ENCODE measurements around the gene GGT6. TPM values are rescaled to one million over a fixed set of nuclear protein-coding genes. Genes with fewer than 3 reads are reported as not detected.

Gene GGT6
- total RNA-seq, 4 donors from 2014 or later = not detected

DNA sequence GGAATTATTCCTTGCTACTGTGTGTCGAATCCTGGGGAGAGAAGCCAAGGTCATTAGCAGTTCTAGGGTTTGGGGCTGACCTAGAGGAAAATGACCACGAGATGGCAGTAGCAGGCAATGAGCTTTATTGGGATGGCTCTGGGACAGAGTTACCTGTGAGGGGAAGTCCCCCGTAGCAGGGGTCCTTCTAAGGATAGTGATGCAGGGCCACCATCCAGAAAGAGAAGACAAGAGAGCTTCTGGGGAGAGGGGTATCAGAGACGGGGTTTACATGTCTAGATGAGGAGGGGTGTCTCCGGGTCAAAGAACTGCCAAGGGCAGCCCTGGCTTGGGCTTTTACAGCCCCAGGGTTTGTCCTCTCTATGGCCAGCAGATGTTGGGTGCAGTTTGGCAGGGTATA, 6.4 kb upstream of the GGT6 start:
- Histone ChIP-seq H3K4me3 (no peak overlapping the region), H3K4me1 (peaks cover 11 to 21% (median 16%) of the 10 kb centered on the region in 4 donors), H3K27ac (replicated peaks in 1 of 4) (no peak overlapping the region), H3K36me3 (no peaks in the 10 kb centered on the region), H3K9me3 (no peaks in the 10 kb centered on the region), H3K27me3 (no peaks in the 10 kb centered on the region)
- DNase-seq (ENCODE audit: extremely low spot score) = no peak
- 25% methylated on average over 5 of the region's 5 CpGs for WGBS
- TF ChIP-seq, protein P1, sequence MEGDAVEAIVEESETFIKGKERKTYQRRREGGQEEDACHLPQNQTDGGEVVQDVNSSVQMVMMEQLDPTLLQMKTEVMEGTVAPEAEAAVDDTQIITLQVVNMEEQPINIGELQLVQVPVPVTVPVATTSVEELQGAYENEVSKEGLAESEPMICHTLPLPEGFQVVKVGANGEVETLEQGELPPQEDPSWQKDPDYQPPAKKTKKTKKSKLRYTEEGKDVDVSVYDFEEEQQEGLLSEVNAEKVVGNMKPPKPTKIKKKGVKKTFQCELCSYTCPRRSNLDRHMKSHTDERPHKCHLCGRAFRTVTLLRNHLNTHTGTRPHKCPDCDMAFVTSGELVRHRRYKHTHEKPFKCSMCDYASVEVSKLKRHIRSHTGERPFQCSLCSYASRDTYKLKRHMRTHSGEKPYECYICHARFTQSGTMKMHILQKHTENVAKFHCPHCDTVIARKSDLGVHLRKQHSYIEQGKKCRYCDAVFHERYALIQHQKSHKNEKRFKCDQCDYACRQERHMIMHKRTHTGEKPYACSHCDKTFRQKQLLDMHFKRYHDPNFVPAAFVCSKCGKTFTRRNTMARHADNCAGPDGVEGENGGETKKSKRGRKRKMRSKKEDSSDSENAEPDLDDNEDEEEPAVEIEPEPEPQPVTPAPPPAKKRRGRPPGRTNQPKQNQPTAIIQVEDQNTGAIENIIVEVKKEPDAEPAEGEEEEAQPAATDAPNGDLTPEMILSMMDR (IDR thresholded peaks at IDR 0.05) = peak; percentile 72 to 79 (median 78)
- TF ChIP-seq POLR2A (IDR thresholded peaks at IDR 0.05; ENCODE audit: low read depth) = no peak
- intact Hi-C loops (cut with DNase I) = loop anchor here (1.0 kb wide), 1 partner anchor 59 kb away; no protein-coding TSS in a partner anchor

DNA sequence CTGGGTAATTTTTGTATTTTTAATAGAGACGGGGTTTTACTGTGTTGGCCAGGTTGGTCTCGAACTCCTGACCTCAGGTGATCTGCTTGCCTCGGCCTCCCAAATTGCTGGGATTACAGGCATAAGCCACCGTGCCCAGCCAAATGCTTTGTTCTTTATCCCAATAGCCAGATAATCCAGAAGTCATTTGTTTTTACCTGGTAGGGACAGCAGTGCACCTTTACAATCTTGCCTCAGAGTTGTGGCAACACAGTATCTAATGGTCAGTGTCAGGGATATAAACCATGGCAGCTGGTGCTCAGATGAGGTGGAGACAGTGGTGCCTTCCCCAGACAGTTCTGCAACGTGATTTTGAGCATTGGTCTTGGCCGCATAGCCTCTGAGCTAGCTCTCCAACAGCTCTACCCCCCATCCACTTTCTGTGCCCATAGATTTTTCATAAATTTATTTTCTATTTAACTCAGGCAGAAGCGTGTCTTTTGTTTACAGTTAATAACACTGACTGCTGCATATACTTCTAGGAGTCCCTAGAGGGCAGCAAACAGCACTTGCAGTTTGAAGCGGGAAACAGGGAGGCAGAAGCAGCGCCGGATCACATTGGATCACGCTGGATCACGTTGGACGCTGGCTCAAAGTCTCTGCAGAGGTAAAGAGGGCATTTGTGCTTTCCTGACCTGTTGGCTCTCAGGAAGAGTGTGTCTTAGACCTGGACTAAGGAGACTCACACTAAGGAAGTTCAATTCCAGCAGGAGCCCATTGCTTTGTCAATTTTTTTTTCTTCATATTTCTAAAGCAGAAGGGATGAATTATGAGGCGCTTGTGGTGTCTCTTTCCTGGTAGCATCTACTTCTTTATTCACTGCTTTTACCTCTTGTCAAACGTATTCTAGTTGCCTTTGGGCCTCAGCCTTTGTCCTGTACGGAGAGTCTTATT, 5.1 kb upstream of the GGT6 start:
- intact Hi-C loops (cut with DNase I) = no loop called here
- 29% methylated on average over 16 of the region's 16 CpGs for WGBS
- Histone ChIP-seq H3K27me3 (no peaks in the 10 kb centered on the region), H3K27ac (replicated peaks in 1 of 4) (no peak overlapping the region), H3K4me1 (peaks cover 11 to 21% (median 16%) of the 10 kb centered on the region in 4 donors), H3K9me3 (no peaks in the 10 kb centered on the region), H3K4me3 (no peak overlapping the region), H3K36me3 (no peaks in the 10 kb centered on the region)
- no peak for DNase-seq (ENCODE audit: extremely low spot score)
- TF ChIP-seq, protein P1 (IDR thresholded peaks at IDR 0.05) = peak; percentile 72 to 89 (median 84)
- TF ChIP-seq POLR2A (IDR thresholded peaks at IDR 0.05; ENCODE audit: low read depth) (no peak), POLR2AphosphoS5 (IDR thresholded peaks at IDR 0.05) (peak in 1 of 2 donors; percentile 56)

DNA sequence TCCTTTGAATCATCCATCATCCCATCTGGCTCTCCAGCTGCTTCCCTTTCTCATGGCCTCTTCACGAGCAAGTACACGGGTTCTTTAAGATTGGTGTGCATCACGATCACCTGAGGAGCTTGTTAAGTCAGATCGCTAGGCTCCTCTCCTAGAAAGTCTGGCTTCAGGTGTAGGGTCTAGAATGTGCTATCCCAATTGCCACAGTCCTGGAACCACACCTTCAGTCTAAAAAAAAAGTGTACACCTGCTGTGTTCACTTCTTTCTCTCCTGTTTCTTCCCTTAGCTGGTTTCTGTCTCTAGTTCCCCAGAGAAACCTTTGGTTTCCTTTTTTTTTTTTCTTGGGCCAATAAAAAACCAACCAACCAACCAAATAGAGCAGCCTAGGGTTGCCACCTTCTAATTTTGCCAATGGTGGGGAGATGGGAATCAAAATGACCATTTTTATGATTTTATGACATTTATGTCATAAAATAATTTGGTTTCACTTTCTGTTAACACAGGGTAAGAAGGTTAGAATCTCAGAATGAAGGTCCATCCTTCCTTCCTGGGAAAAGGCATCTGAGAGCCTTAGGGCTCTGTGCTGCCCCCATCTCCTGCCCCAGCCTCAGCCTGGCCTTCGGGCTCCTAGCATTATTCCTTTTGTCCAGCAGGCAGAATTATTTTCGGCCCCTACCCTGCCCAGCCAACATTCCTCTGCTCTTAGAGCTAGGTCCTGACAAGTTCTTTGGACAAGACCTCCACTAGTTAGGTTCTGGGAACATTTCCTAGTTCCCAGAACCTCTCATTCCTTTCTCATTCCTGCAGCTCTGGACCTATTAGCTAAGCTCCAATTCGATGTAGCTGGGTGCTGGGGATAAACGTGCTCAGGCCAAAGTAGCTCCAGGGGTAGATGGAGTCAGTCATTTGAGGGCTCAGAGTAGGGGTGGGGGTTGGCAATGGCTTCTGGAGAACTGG, 1.9 kb upstream of the GGT6 start:
- intact Hi-C loops (cut with DNase I) = no loop called here
- no peak for DNase-seq (ENCODE audit: extremely low spot score)
- 72% methylated on average over 8 of the region's 8 CpGs for WGBS

DNA sequence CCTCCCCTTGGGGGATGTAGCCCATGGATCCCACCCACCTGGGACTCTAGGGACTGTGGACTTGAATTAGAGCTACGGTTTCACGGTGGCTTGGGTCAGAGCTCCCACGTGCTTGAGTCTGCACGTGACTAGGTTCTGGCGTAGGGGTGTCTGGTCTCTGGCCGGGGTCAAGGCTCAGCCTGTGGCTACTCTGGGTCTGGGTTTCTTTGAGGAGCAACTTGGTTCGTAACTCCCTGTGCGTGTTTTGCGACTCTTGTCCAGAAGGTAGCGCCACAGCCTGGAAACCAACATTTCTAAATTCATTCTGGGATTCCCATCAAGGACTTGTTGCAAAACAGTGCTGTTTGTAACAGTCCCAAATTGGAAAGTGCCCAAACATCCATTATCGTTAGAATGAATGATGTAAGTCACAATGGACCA, 470 bp upstream of the GGT6 start:
- TF ChIP-seq, protein P1 (IDR thresholded peaks at IDR 0.05) = no peak
- TF ChIP-seq EP300 (IDR thresholded peaks at IDR 0.05) (no peak), POLR2A (IDR thresholded peaks at IDR 0.05; ENCODE audit: low read depth) (no peak)
- no peak for DNase-seq (ENCODE audit: extremely low spot score)
- Histone ChIP-seq H3K9me3 (no peaks in the 10 kb centered on the region), H3K27ac (replicated peaks in 1 of 4) (no peak overlapping the region), H3K4me1 (peaks cover 11 to 18% (median 14%) of the 10 kb centered on the region in 4 donors), H3K27me3 (no peaks in the 10 kb centered on the region), H3K4me3 (no peak overlapping the region), H3K36me3 (no peaks in the 10 kb centered on the region)
- intact Hi-C loops (cut with DNase I) = no loop called here
- WGBS = 70% methylated on average over 6 of the region's 11 CpGs

More for the DNA sequence above, 1.9 kb upstream of the GGT6 start:
- no peaks in the 10 kb centered on the region for H3K36me3 ChIP-seq
- TF ChIP-seq POLR2A (IDR thresholded peaks at IDR 0.05; ENCODE audit: low read depth) (no peak), EP300 (IDR thresholded peaks at IDR 0.05) (no peak), POLR2AphosphoS5 (IDR thresholded peaks at IDR 0.05) (no peak)
- TF ChIP-seq, protein P1 (IDR thresholded peaks at IDR 0.05) = no peak
- H3K9me3 ChIP-seq = no peaks in the 10 kb centered on the region
- peak overlapping the region in 1 of 4 donors; percentile 12 for H3K27ac ChIP-seq (replicated peaks in 1 of 4)
- no peak overlapping the region for H3K4me3 ChIP-seq
- peaks cover 11 to 21% (median 16%) of the 10 kb centered on the region in 4 donors for H3K4me1 ChIP-seq
- no peaks in the 10 kb centered on the region for H3K27me3 ChIP-seq
